Fibroblast of the conjunctiva (primary cell): ENCODE measurements around the gene CARD9.

Source experiments
- DNase-seq: peaks from one replicate; pipeline ENCODE4 v3.0.0-alpha.2; 2010; ENCODE audit warnings: low read depth

CARD9 gene

GRCh38 chr9:136347472-136348256 is 25.8 kb downstream of the CARD9 start:
- DNase-seq, result no peak

- DNase-seq, result no peak
Observed at GRCh38 chr9:136346927-136347465, 26.5 kb downstream of the CARD9 start.

GRCh38 chr9:136346157-136346481 is 27.4 kb downstream of the CARD9 start:
- DNase-seq, result no peak

- no peak for DNase-seq
Observed at GRCh38 chr9:136345281-136346156, 27.9 kb downstream of the CARD9 start.

GRCh38 chr9:136344544-136345280 is 28.8 kb downstream of the CARD9 start:
- DNase-seq, result no peak

- no peak for DNase-seq
Observed at GRCh38 chr9:136343884-136344269, 29.6 kb downstream of the CARD9 start.

GRCh38 chr9:136343121-136343883 is 30.2 kb downstream of the CARD9 start:
- DNase-seq, result no peak

GRCh38 chr9:136342181-136343120 is 31.0 kb downstream of the CARD9 start:
- DNase-seq, result no peak

GRCh38 chr9:136341769-136342168 is 31.7 kb downstream of the CARD9 start:
- no peak for DNase-seq

- no peak for DNase-seq
Observed at GRCh38 chr9:136341042-136341655, 32.3 kb downstream of the CARD9 start.

- no peak for DNase-seq
Observed at GRCh38 chr9:136340356-136341041, 33.0 kb downstream of the CARD9 start.

- no peak for DNase-seq
Observed at GRCh38 chr9:136339958-136340310, 33.5 kb downstream of the CARD9 start.

GRCh38 chr9:136339173-136339957 is 34.1 kb downstream of the CARD9 start:
- DNase-seq, result no peak

- no peak for DNase-seq
Observed at GRCh38 chr9:136338511-136338910, 35.0 kb downstream of the CARD9 start.

GRCh38 chr9:136337416-136338395 is 35.8 kb downstream of the CARD9 start:
- no peak for DNase-seq

- no peak for DNase-seq
Observed at GRCh38 chr9:136336881-136337280, 36.6 kb downstream of the CARD9 start.

- no peak for DNase-seq
Observed at GRCh38 chr9:136336156-136336870, 37.2 kb downstream of the CARD9 start.
